Ammon's horn (tissue), 1 donor: ENCODE results near the gene CCDC136.

ENCODE experiments used
- DNase-seq: peaks from one replicate; pipeline ENCODE4 v3.0.0-alpha.2; 2016; ENCODE audit warnings: low spot score

Gene CCDC136

DNA sequence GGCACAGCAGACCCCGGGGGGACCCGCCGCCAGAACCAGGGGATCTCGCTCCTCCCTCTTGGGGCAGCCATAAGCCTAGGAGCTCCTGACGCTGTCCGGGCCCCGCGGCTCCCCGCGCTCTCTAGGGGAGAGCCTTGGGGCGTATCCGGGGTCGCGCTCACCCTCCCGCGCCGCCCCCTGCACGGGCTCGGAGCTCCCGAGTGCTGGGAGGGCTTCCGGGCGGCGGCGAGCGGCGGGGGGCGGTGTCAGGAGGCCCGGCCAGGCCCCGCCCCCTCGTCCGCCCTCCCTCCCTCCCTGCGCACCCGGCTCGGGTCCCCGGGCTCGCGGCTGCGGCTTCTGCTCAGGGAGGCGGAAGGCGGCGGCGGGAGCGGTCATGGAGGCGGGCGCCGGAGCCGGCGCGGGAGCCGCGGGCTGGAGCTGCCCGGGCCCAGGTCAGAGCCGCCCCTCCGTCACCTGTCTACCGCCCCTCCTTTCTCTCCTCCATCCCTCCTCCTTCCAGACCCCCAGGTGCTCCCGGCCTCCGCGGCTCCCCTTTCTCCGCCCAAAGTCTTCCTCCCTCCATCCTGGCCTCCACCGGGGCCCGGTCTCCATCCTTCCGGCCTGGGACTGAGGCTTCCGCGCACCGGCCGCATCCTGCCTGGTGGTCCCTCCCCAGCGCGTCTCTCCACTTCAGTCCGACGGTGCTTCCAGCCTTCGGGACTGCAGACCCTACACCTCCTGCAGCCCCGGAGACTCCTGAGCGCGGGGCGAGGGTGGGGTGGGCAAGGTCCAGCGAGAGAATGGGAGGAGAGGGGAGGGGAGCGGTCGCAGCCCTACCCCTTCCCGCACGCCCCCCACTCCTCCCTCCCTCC lies at the start of gene CCDC136:
Gene CCDC136 (plus strand): TSS at position 848 of the 851 bp plus-strand sequence. CDS start 444 bp downstream, outside the sequence.
- DNase-seq = peak; percentile 72

DNA sequence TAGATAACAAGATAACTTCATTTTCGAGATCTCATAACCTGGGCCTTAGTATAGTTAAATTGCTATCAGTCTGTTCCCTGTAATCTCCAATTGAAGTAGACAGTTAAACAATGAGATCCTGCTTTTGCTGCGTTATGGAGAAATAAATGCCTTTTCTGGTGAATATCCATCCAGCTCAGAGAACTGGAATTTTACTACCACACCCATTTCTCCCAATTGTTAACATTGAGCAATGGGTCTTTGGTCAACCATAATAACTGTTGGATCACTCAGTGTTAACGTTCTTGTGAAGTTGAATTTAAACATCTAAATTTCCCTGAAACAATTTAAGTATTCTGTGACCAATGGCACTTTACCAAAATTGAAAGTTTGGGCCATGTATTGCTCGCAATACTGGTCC lies 49.6 kb upstream of the CCDC136 start:
- no peak for DNase-seq

DNA sequence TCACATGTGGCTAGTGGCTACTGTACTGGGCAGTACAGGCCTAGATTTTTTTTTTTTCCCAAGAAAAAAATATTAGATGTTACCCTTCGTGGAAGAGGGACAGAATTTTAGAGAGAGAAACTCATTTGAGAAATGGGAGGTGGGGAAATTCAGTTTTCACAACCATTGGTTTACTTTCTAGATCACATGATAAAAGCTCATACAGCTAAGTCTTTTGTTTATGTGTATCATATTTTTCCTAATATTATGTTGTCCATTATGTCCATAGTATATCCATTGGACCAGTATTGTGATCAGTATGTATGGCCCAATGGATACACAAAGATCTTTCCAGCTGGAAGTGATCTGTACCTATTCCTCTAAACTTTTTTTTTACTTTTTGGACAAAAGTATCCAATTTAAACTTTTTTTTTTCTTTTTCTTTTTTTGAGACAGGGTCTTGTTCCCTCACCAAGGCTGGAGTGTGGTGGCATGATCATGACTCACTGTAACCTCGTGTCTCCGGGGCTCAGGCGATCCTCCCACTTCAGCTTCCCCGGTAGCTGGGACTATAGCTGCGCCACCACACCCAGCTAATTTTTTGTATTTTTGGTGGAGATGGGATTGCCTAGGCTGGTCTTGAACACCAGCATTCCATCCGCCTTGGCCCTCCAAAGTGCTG lies 48.5 kb upstream of the CCDC136 start:
- no peak for DNase-seq

DNA sequence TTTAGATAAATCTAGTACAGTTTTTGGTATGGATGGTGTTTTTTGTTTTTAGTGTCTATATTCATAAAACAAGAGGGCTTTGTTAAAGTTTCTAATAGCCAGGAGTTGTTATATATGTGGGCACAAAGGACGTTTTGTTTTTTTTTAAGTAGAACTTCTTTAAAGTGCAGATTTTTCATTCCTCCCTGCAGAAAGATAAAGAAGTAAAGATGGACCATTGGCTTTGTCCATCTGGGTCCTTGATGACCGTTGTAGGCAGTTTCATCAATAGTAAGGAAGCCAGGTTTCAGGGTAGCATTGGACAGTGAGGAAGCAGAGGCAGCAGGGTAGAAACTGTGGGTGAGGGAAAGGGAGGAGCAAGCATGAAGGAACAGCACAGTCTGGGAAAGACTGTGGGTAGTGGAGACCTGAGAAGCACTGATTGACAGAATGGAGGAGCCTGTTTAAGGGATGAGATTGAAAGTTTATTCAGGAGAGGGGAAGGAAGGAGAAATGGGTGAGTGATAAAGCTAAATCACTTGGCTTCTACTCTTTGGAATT lies 47.3 kb upstream of the CCDC136 start:
- DNase-seq = no peak

DNA sequence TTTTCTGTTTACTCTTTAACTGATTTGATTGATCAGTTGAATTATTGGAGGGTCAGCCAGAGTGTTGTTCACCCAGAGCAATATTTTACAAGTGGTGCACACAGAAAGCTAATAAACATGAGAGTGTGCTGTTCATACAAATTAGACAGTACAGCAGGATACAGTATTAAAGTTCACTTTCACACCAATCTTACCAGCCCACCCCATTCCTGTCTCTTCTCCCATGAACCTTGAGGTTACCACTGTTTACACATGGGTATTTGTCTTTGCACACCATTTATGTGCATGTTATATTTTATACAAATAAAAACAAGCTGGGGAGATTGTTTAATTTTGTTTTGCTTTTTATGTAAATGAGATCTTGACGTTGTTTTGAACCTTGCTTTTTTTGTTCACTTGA lies 46.1 kb upstream of the CCDC136 start:
- no peak for DNase-seq

DNA sequence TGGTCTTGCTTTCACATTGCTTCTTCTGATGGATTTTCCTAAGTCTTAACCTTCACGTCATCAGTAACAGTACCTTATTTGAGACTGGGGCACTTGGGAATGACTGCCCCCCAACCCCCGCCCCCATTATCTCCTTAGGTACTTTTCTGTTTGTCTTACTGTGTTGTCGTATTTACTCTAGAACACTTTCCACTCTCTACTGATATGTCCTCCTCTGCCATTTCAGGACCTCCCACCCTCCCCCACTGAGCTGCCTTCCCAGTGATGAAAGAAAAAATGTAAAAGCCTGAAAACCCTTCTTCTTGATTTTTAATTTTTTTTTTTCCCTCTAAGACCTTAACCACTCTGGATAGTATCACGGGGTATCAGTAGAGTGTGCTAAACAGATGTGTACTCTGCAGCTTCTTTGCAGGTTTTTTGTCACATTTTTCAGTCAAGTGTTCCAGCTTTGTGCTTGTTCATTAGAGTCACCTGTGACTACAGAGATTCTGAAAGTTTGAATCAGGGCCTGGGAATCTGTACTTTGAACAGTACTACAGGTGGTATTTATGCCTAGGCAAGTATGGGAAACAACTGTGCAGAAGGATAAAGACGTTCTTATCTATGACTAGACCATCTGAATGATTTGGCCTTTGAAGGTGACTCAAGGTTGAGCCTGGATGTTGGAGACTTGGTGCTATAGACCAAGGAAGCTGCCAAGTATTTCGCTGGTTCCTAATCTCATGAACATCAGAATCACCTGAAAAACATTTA lies 44.3 kb upstream of the CCDC136 start:
- no peak for DNase-seq

DNA sequence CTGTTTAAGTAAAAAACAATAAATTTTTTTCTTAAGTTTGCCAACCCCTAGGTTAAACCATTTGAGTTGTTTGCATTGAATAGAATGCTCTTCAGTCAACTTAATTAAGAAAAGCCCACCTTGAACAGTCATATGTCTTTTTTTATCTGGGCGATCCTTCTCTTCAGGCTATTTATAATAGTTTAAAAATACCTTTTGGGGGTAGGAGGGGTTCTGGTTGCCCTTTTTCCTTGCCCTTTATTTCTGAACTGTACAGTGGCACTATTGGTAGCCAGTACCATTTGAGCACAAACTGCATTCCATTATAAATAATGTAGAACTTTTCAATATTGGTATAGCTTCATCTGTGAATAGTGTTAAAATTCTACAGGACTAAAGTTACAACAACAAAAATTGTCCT lies 39.5 kb upstream of the CCDC136 start:
- no peak for DNase-seq

DNA sequence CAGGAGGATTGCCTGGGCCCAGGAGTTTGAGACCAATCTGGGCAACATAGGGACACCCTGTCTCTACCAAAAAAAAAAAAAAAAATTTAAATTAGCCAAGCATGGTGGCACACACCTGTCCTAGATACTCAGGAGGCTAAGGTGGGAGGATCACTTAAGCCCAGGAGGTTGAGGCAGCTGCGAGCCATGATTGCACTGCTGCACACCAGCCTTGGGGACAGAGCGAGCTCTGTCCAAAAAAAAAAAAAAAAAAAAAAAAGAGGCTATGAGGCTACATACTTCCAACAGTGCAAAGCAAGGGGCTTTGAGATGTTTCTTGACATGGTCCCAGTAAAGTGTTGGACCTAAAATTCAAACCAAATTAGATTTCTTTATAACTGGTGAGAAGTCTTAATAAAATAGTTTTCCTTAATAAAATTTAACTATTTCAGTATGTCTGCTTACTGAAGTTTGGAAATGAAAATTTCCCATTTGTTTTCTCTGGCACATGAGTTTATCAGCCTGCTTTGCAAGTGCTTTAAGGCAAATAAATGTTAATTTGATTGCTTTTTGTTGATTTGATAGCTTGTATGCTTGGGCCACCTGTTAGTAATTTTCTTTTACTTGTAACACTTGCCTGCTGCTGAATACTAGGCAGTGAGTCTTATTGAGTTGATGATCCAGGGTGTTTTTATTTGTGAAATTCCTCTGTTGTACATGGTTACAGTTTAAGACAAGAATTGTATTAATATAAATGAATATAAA lies 36.5 kb upstream of the CCDC136 start:
- DNase-seq = no peak

DNA sequence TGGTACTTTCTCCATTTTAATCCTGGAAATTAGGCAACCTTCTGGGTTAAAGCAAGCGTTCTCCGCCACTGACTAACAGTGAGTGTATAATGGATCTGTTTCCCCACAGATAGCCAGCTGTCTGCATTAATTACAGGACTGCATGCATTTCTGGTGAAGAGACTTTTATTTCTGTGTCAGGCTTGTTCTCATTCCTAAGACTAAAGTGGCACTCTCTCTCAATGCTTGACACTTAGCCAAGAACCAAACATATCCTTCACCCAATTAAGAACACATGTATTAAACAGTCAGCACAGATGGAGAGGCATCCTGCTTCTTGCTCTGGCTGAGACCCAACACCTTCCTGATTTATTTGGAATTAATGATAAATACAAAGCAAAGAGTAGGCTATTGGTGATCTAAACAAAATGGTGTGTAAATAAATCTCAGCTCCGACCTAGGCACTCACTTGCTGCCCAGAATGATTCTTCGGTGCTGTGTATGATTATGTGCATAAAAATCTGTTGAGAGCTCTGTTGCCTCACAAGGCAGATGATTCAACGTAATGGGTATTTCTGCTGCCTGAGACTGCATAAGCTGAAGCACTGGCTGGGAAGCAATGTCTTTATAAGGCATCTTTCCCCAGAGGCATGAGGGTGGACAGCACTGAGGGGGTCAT lies 35.8 kb upstream of the CCDC136 start:
- DNase-seq = peak; percentile 63

DNA sequence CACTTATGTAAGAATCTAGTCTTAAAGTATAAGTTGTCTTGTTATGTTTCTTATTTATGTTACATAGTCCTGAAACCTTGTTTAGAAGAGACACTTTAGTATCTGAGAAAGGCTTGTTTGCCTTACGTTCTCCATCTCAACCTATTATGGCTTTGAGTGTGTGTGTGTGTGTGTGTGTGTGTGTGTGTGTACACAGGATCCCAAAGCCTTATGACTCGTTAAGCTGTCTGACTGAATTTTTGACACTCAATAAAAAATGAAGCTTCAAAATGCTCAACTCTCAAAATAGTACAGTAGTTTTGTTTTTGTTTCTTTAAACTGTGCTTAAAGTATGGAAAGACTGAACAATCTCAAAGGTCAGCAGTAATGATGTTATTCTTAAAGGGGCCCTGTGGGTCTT lies 34.6 kb upstream of the CCDC136 start:
- DNase-seq = no peak

DNA sequence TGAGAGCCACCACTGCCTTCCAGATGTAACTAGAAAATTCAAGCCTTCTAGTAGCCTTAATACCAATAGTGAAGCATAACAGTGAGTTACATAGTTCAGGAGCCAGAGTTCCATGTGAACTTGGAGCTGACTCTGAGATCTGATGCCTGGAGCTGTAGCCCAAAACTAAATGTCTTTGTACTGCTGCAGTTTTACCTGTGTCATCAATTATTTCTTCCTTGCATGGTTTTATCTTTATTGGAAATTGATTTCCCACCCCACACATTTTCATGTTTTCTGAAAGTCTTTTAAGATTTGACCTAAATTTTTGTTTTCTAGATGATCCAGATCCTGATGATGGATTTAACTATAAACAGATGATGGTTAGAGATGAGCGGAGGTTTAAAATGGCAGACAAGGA lies 33.2 kb upstream of the CCDC136 start:
- DNase-seq = no peak

DNA sequence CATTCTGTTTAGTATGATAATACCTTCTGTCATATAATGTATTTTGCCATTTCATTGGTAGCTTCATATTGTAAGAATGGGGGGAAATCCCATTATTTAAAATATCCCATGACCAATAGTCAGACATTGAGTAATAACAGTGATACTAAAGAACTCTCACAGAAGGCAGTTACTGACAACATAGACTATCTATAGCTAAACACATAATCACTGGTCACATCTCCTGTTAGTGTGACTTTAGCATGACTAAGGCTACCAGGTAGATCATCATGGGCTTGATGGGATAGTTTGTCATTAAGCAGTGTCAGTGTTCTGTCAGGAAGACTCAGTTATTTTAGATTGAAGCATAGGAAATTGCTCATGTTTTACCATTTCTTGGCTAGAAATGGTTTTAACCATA lies 32.5 kb upstream of the CCDC136 start:
- no peak for DNase-seq

DNA sequence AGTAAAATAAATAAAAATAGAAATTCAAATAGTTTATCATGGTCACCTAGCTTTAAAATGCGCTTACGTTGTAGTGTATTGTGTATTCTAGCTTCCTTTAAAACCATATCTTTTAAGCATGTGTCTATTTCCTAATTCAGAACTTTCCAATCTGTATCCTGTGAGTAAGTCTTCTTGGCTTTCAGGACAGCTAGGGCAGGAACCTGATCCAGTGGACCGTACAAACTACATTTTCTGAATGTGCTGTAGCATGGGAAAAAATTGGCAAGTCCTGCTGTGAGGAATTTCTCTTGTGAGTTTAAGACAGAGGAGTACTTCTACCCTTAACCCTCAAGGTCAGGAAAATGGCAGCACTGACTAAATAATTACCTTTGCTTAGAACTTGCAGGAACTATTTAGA lies 28.2 kb upstream of the CCDC136 start:
- DNase-seq = no peak

DNA sequence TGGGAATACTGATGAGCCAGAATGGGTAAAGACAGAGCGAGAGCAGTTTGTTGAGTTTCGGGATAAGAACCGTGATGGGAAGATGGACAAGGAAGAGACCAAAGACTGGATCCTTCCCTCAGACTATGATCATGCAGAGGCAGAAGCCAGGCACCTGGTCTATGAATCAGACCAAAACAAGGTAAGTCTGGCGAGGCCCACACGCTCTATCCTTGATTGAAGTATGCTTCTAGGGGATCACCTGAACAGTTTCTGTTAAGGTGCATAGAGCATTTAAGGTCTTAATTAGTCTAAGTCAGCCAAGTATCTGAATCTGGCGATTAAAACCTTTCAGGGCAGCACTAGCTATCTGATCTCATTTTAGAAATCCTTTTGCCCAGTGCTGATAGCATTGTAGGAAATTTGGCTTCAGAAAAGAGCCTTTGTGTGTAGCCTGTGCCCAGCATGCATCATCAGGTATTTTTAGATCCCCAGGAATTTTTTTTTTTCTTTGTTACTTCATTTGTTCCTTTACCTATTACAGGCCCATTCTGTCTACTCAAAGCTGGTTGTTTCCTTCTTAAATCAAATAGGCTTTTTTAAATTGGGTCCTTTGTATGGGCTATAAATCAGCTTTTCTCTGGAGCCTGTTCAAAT lies 24.2 kb upstream of the CCDC136 start:
- DNase-seq = no peak

DNA sequence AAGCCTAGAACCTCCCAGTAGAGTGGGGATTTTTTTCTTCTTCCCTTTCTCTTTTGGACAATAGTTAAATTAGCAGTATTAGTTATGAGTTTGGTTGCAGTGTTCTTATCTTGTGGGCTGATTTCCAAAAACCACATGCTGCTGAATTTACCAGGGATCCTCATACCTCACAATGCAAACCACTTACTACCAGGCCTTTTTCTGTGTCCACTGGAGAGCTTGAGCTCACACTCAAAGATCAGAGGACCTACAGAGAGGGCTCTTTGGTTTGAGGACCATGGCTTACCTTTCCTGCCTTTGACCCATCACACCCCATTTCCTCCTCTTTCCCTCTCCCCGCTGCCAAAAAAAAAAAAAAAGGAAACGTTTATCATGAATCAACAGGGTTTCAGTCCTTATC lies 21.5 kb upstream of the CCDC136 start:
- DNase-seq = no peak

DNA sequence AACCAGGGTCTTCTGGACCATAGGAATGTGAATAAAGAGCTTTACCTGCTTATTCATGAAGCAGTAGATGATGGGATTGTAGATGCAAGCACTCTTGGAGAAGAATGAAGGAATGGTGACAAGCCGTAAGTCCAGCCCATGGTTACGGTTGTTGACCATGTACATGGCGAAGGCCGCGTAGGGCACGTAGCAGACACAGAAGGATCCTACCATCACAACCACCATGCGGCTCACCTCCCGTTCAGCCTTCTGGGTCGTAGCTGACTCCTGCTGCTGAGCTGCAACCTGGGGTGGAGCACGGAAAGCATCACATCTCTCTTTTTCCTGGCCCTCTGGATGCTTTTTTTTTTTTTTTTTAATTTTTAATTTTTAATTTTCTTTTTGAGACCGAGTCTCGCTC lies 18.2 kb upstream of the CCDC136 start:
- DNase-seq = no peak

DNA sequence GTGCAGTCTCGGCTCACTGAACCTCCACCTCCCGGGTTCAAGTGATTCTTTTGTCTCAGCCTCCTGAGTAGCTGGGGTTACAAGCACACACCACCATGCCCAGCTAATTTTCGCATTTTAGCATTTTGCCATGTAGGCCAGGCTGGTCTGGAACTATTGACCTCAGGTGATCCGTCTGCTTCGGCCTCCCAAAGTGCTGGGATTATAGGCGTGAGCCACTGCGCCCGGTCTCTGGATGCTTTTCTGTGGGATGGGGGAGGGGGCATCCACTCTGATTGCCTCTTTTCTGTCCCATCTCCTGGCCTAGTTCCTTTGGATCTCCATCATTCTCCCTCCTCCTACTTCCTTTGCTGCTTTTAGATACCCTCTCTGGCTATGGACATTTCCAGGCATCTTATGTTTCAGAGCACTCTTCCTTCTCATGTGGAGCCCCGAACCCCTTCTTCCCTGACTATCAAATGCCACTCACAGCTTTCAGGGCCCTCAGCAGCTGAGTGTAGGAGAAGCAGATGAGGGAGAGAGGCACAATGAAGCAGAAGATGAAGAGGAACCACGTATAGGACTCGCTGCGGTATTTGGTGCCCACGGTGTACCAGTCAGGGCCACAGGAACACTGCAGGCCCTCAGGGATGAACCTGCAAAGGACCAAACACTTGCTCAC lies 17.6 kb upstream of the CCDC136 start:
- DNase-seq = no peak

DNA sequence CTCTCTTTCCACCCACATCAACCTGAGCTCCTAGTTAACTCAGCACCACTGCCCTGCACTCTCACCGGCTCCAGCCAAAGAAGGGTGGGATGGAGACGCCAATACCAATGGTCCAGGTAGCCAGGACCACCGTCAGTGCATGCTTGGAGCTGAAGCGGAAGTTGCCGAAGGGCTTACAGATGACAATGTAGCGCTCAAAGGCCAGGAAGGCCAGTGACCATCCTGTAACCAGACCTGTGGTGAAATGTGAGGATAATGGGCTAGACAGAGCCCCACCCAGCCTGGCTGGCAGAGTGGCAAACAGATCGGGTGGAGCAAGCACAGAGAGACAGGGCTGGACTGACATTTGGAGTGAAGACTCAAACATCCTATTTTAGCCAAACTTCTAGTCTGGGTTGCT lies 16.8 kb upstream of the CCDC136 start:
- DNase-seq = no peak

DNA sequence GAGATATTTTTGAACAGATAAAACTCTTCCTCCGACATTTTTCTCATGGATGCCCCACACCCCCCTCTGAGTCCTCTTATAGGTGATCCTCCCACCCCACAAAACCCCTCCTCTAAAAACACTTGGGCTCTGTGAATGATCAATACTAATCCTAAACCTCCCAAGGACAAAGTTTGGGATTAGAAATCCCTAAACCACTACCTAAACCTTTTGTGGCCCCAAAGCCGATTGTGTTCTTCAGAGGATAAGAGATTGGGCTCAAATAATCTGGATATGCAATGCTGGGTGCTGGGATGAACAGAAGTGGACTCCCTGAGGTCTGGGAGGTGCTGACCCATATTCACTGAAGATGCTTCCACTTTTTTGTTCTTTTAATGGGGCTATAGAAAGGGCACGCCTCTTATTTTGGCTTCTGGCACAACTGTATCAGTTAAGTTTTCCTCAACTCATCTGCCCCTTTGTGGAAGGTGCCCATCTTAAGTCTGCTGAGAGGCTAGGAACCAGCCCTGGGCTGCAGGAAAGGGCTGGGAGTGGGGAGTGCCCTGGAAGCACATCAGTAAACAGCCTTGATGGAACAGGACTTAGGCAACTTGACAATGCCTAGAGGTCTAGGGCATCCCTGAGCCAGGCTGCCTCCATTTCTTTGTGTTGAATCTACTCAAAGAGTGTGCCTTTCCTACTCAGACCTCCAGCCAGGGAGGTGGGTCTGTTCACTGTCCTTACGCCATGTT lies 15.9 kb upstream of the CCDC136 start, which contains the start of gene OPN1SW:
Gene OPN1SW (minus strand): TSS at position 51 of the 731 bp plus-strand sequence. CDS start 13 bp downstream, at position 38.
- DNase-seq = no peak
